GM21423 (cell line): ENCODE data around the gene PRKG1.
"Not testable (repeated sequence)": the region's sequence is repeated elsewhere in the genome, so short reads cannot be mapped to it uniquely, and the experiment has no call there.

Experiments used
- ATAC-seq: cut with Tn5 transposase; IDR thresholded peaks from one replicate; pipeline ENCODE4 v1.9.1; 2021; ENCODE audit warnings: mild to moderate bottlenecking, moderate library complexity; ENCODE audit not compliant: unreplicated experiment

PRKG1 gene

DNA sequence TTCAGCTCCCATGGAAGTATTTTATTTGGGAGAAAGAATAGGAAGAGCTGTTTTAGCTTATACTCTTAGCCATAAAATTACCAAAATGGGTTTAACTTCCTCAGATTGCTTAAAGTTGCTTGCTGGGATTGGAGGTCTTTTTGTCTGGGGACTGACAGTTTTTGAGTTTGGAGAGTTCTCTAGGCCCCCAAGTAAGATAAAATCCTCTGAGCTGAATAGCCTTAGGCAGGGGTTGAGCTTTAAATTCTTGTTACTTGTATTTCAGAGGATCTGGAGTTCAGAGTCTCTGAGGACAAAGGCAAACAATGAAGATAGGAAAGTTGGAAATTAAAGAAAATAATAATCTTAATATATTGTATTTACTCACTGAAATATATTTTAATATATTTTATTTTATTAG is 945.4 kb downstream of the PRKG1 start:
- ATAC-seq: no peak

DNA sequence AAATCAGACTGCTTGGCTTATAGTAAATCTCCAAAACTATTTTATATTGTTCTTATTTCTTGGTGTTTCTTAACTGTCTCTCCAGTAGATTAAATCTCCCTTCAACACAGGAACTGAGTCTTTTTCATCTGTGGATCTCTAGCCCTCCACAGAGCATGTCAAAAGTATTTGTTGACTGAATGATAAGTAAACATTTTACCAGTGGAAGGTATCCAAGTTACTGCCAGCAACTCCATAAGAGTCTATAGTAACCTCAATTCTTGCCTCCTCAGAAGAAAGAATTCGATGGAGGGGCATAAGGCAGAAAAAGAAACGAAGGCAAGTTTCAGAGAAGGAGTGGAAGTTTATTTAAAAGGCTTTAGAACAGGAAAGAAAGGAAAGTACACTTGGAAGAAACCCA is 945.9 kb downstream of the PRKG1 start:
- no peak for ATAC-seq

DNA sequence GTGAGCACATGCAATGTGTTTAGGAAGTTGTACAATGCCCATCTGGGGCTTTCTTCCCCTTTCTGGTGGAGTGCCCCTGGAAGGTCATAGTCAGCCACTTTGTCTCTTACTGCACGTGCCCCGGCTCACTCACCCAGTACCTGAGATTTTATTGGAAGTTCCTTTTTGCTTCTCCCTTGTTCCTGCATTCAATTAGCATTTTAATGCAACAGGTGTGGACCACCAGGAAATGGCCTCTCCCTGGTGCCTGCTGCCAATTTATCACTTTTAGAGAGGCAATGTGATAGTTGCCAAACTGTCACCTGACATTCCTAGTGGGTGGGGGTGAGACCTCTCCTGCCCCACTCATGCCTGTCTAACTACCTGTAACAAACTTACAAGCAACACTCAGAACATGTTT is 946.4 kb downstream of the PRKG1 start:
- ATAC-seq: no peak

GRCh38 chr10:52027055-52027705 is 952.9 kb downstream of the PRKG1 start:
- no peak for ATAC-seq

DNA sequence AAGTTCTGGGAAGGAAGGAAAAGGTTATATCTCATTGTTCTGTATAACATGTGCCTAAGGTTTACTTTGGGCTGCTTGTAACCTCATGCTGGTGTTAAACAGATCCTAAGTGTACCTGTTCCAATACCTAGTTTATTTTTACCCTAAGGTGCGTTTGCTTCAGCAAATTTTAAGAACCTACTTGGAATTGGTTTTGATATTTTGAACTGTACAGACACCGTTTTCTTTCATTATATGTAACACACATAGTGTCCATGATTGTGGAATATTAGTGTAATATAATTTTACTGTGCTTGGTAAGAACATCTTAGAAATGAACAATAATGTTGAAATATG is 954.2 kb downstream of the PRKG1 start:
- no peak for ATAC-seq

- no peak for ATAC-seq
These were observed 955.3 kb downstream of the PRKG1 start for GRCh38 chr10:52029628-52030027.

DNA sequence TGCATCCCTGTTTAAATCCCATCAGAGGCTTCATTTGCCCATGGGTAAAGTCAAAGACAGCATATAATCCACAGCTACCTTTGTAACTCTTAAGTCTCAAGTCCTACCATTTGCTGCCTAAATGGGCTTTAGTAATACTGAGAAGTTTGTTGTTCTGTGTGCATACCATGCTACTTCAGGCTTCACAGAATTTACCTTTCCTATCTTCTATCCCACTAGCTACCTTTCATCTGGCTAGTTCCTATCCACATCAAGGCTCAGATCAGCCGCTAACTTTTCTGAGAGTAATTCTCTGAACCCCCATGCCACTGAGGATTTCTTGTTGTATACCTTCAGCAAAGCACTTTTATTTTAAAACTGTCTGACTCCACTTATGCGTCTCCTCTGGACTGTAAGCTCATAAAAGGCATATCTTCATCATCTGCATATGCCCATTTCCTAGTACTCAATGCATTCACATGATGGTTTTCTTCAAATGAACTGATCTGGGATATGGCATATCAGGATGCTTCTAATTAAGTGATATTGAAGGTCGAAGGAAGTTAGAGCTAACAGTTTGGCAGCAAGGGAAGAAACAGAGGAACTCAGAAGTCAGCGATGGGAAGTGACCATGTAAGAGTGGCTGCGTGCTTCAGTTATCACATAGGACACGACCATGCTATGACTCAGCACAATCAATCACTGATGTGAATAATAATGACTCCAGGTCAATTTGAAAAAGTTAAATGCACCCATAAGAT is 955.9 kb downstream of the PRKG1 start:
- ATAC-seq: no peak

DNA sequence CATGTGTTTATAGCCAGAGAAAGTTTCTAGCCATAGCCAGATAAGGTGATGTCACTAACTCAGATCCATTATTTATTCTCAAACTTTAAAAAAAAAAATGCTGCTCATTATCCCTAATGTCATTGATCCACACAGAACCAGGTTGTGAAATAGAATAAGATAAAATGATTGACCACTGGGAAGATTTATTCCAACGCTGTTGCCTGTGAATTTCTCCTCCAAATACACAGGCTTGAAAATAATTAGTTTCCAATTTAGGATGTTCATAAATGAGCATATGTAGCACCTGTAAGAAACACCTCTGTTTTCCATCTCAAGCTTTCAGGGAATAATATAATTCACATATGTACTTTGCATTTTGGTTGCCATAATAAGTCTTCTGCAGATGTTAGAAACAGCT is 956.7 kb downstream of the PRKG1 start:
- ATAC-seq: no peak

DNA sequence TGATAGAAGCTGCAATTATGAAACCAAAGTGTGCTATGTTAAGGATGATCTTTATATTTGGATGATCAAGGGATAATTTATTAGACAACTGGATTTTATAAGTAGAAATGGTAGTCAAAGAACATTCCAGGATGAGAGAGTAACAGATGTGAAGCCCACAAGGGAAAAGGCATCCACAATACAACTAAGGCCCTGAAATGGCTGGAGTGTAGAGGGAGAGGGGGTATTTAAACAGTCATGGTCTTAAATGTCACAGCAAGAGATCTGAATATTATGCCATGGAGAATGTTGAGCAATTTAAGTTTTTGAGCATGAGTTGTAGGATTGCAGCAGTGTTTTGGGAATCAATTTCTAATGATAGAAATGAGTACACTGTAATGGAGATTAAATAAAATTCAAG is 957.5 kb downstream of the PRKG1 start:
- no peak for ATAC-seq

DNA sequence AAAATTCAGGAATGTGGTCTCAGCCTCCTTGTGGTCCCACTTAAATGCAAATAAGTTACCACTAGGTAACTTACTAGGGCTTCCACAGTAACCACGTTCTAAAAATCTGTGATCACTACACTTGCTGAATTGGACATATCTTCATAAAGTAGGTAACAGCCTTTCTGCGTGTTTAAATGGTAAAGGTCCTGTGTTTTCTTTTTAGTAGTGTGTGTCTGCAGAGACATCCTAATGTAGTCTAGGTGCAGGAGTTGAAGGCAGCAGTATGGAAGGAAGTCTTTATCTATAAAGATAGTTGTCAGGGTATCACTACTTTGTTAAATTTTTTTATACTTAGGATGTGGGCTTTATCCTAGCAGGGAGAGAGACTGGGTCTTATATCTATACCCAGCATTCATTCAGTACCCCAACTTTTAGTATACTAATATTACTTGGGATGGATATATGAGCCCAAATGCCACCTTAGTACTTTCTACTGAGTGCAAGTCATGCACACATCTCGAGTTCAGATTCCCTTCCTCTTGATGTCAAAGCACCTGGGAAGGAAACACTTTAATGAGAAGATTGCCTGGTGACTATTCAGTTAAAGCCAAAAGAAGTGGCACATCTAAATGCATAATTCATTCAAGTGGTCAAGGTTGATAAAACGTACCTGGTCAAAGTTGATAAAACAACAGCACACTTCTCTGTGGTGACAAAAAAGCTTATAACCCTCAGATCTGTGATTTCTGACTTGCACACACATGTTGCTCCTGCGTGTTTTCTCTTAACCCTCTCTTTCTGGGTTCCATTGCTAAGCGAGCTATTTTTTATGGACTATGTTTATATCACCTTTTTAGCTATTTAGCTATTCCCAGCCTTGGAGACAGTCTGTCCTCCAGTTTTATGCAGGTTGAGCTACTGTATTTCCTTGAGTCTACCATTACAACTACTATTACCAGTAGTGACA is 958.7 kb downstream of the PRKG1 start:
- no peak for ATAC-seq

- not testable (repeated sequence) for ATAC-seq
These were observed 964.9 kb downstream of the PRKG1 start for GRCh38 chr10:52039002-52039793.

- ATAC-seq: no peak
These were observed 966.2 kb downstream of the PRKG1 start for GRCh38 chr10:52040486-52040885.

GRCh38 chr10:52043811-52044210 is 969.5 kb downstream of the PRKG1 start:
- no peak for ATAC-seq

- no peak for ATAC-seq
These were observed 973.8 kb downstream of the PRKG1 start for GRCh38 chr10:52048051-52048450.

DNA sequence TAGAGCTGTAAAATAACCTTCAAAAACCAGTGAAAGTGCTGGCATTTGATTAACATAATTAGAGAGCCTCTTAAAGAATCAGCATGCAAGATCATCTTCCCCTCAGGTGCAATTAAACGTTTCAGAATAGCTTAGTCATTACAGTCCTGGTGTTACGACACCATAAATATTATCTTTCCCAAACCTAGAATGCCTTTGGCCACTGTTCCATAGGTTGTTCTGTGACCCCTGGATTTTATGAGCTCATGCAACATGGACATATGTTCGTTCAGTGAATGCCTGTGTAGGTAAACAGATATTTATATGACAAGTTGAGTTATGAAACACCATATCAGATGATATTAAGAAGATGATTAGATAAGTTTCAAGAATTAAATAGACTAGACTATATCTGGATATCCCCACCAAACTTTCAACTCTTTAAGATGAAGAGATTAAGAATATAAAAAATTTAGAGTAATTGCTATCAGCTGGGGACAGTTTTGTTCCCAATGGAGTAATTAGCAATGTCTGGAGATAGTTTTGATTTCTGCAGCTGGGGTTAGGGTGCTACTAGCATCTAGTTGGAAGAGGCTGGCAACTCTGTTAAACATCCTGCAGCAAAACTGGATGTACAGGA is 976.3 kb downstream of the PRKG1 start:
- ATAC-seq: no peak

- ATAC-seq: no peak
These were observed 979.2 kb downstream of the PRKG1 start for GRCh38 chr10:52053497-52053896.

- no peak for ATAC-seq
These were observed 982.0 kb downstream of the PRKG1 start for GRCh38 chr10:52056291-52056690.

- no peak for ATAC-seq
These were observed 984.8 kb downstream of the PRKG1 start for GRCh38 chr10:52059089-52059488.

- ATAC-seq: no peak
These were observed 988.9 kb downstream of the PRKG1 start for GRCh38 chr10:52063159-52063558.

DNA sequence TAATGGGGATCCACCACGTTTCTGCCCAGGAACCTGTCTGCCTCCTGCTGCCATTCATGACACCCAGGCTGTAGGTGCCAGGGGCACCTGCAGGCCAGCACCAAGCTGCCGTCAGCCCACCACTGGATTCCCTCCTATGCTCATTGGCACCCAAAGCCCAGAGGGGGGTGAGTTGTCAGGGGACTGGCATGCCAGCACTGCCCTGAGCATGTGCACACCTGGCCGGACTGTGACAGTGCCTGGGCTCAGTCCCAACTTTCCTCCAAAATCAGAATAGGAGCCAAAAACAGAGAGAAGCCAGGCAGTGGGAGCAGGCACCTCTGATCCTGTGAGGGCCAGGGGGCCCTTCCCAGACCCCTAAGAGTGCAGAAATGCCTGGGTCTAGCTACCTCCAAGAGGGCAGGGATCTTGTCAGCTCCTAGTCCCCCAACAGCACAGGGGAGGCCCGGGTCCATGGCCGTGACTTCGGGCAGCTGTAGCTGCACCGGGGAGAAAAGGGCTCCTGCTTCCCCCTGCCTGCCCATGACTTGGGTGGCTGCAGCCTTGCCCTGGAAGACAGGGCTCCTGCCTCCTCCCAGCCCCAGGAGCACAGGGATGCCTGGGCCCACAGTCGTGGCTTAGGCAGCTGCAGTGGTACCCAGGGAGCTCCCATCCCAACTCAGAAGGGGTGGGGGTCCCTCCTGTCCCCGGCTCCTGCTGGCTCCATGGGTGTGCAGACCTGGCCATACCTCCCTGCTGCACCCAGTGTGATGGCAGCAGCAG is 990.0 kb downstream of the PRKG1 start:
- no peak for ATAC-seq
